ENCODE data around the gene THBD.

The THBD gene

GRCh38 chr20:23074052-23074451 is 24.6 kb upstream of the THBD start:
- no peak for TF ChIP-seq REST (IDR thresholded peaks at IDR 0.05; ENCODE audit: low read depth)
- TF ChIP-seq TAF1 (IDR thresholded peaks at IDR 0.05; ENCODE audit: low read depth): no peak
- TF ChIP-seq YY1 (IDR thresholded peaks at IDR 0.05; ENCODE audit: low read depth): no peak
- TF ChIP-seq TEAD4 (IDR thresholded peaks at IDR 0.05): no peak
- TF ChIP-seq CEBPB (IDR thresholded peaks at IDR 0.05): no peak
- TF ChIP-seq EP300 (IDR thresholded peaks at IDR 0.05; ENCODE audit: borderline replicate concordance): no peak
- TF ChIP-seq CREB1 (IDR thresholded peaks at IDR 0.05; ENCODE audit: low read depth): no peak

GRCh38 chr20:23072892-23073586 is 23.6 kb upstream of the THBD start:
- TF ChIP-seq EP300 (IDR thresholded peaks at IDR 0.05; ENCODE audit: borderline replicate concordance) (no peak), REST (IDR thresholded peaks at IDR 0.05; ENCODE audit: low read depth) (no peak), RAD21 (IDR thresholded peaks at IDR 0.05; ENCODE audit: low read depth) (no peak), USF1 (IDR thresholded peaks at IDR 0.05) (no peak)

- TF ChIP-seq RAD21 (IDR thresholded peaks at IDR 0.05; ENCODE audit: low read depth): no peak
- no peak for TF ChIP-seq TCF12 (IDR thresholded peaks at IDR 0.05; ENCODE audit: low read depth)
- no peak for TF ChIP-seq EP300 (IDR thresholded peaks at IDR 0.05; ENCODE audit: borderline replicate concordance)
- no peak for TF ChIP-seq NFIC (IDR thresholded peaks at IDR 0.05)
- no peak for TF ChIP-seq MAX (IDR thresholded peaks at IDR 0.05)
- TF ChIP-seq TAF1 (IDR thresholded peaks at IDR 0.05; ENCODE audit: low read depth): no peak
- TF ChIP-seq CEBPB (IDR thresholded peaks at IDR 0.05): no peak
- TF ChIP-seq REST (IDR thresholded peaks at IDR 0.05; ENCODE audit: low read depth): no peak
- no peak for TF ChIP-seq USF1 (IDR thresholded peaks at IDR 0.05)
- no peak for TF ChIP-seq ZBTB7A (IDR thresholded peaks at IDR 0.05; ENCODE audit: low read depth)
- no peak for TF ChIP-seq TEAD4 (IDR thresholded peaks at IDR 0.05)
- no peak for TF ChIP-seq YY1 (IDR thresholded peaks at IDR 0.05; ENCODE audit: low read depth)
- no peak for TF ChIP-seq FOXM1 (IDR thresholded peaks at IDR 0.05; ENCODE audit: borderline replicate concordance, low read depth)
- TF ChIP-seq CREB1 (IDR thresholded peaks at IDR 0.05; ENCODE audit: low read depth): no peak
- TF ChIP-seq EGR1 (IDR thresholded peaks at IDR 0.05): no peak
Observed at GRCh38 chr20:23071996-23072395, 22.5 kb upstream of the THBD start.

- TF ChIP-seq CREB1 (IDR thresholded peaks at IDR 0.05; ENCODE audit: low read depth): no peak
- no peak for TF ChIP-seq NFIC (IDR thresholded peaks at IDR 0.05)
- TF ChIP-seq USF1 (IDR thresholded peaks at IDR 0.05): no peak
- no peak for TF ChIP-seq EGR1 (IDR thresholded peaks at IDR 0.05)
- TF ChIP-seq ZBTB7A (IDR thresholded peaks at IDR 0.05; ENCODE audit: low read depth): no peak
- no peak for TF ChIP-seq EP300 (IDR thresholded peaks at IDR 0.05; ENCODE audit: borderline replicate concordance)
- no peak for TF ChIP-seq YY1 (IDR thresholded peaks at IDR 0.05; ENCODE audit: low read depth)
- no peak for TF ChIP-seq TEAD4 (IDR thresholded peaks at IDR 0.05)
- TF ChIP-seq TAF1 (IDR thresholded peaks at IDR 0.05; ENCODE audit: low read depth): no peak
- TF ChIP-seq TCF12 (IDR thresholded peaks at IDR 0.05; ENCODE audit: low read depth): no peak
- TF ChIP-seq FOXM1 (IDR thresholded peaks at IDR 0.05; ENCODE audit: borderline replicate concordance, low read depth): no peak
- no peak for TF ChIP-seq REST (IDR thresholded peaks at IDR 0.05; ENCODE audit: low read depth)
- TF ChIP-seq RAD21 (IDR thresholded peaks at IDR 0.05; ENCODE audit: low read depth): no peak
- TF ChIP-seq MAX (IDR thresholded peaks at IDR 0.05): no peak
- TF ChIP-seq CEBPB (IDR thresholded peaks at IDR 0.05): no peak
Observed at GRCh38 chr20:23071398-23071797, 21.9 kb upstream of the THBD start.

Measured in Ishikawa (cell line).